HepG2 (cell line): ENCODE results near the gene HOXD4. TPM values are rescaled to one million over a fixed set of nuclear protein-coding genes. Genes with fewer than 3 reads are reported as not detected.
A peak's percentile ranks its signal among the peaks of the same experiment; 100 is the strongest.

ENCODE experiments used
- CENPX ChIP-seq: sonication (generic); formaldehyde crosslinking; IDR thresholded peaks from 2 replicates; pipeline ENCODE4 v1.9.0; 2021; ENCODE audit warnings: mild to moderate bottlenecking, missing genetic modification reagents, moderate library complexity
- EED ChIP-seq: sonication (generic); formaldehyde crosslinking; IDR thresholded peaks from 2 replicates; pipeline ENCODE4 v1.5.0; 2020; ENCODE audit warnings: mild to moderate bottlenecking, missing genetic modification reagents
- FOXA1 ChIP-seq, 2 experiments: fragments of 450-650 bp in 1 of 2; sonication (generic) in 1 of 2; formaldehyde crosslinking in 1 of 2; IDR thresholded peaks; 2 replicates each; pipeline versions ENCODE4 v1.4.0 to v1.6.1; 2016 to 2020; ENCODE audit warnings: missing genetic modification reagents in 1 of 2
- HNRNPLL ChIP-seq: fragments of 200-400 bp; formaldehyde crosslinking; IDR thresholded peaks from 2 replicates; pipeline ENCODE4 v1.6.1; 2017; ENCODE audit warnings: mild to moderate bottlenecking, low read depth, low read length; ENCODE audit not compliant: poor library complexity, severe bottlenecking
- NFE2L2 ChIP-seq: fragments of 150-350 bp; IDR thresholded peaks from 2 replicates; pipeline ENCODE4 v1.6.1; 2014; ENCODE audit warnings: low read length
- PAX8 ChIP-seq: sonication (generic); formaldehyde crosslinking; IDR thresholded peaks from 2 replicates; pipeline ENCODE4 v1.8.0; 2022; ENCODE audit warnings: mild to moderate bottlenecking, missing genetic modification reagents, borderline replicate concordance
- REL ChIP-seq: sonication (generic); formaldehyde crosslinking; conservative IDR thresholded peaks from 2 replicates; pipeline ENCODE4 v1.8.0; 2022; ENCODE audit warnings: mild to moderate bottlenecking, missing genetic modification reagents, moderate library complexity
- RELA ChIP-seq: sonication (generic); formaldehyde crosslinking; IDR thresholded peaks from 2 replicates; pipeline ENCODE4 v1.4.0; 2020; ENCODE audit warnings: missing genetic modification reagents
- SYNCRIP ChIP-seq: fragments of 200-400 bp; formaldehyde crosslinking; IDR thresholded peaks from 2 replicates; pipeline ENCODE4 v1.6.1; 2018; ENCODE audit warnings: mild to moderate bottlenecking, low read depth, low read length; ENCODE audit not compliant: insufficient read depth
- ZBTB38 ChIP-seq: sonication (generic); formaldehyde crosslinking; IDR thresholded peaks from 2 replicates; pipeline ENCODE4 v1.5.1; 2020; ENCODE audit warnings: mild to moderate bottlenecking, missing genetic modification reagents
- ZFX ChIP-seq: sonication (generic); formaldehyde crosslinking; IDR thresholded peaks from 2 replicates; pipeline ENCODE4 v1.4.0; 2020; ENCODE audit warnings: mild to moderate bottlenecking, low read depth, missing genetic modification reagents, moderate library complexity
- ZNF136 ChIP-seq: sonication (generic); formaldehyde crosslinking; IDR thresholded peaks from 2 replicates; pipeline ENCODE4 v1.8.1; 2022; ENCODE audit warnings: low read depth, mild to moderate bottlenecking, moderate library complexity, missing genetic modification reagents
- ZNF33B ChIP-seq: sonication (generic); formaldehyde crosslinking; IDR thresholded peaks from 2 replicates; pipeline ENCODE4 v1.5.1; 2020; ENCODE audit warnings: mild to moderate bottlenecking, missing genetic modification reagents
- ZNF343 ChIP-seq: sonication (generic); formaldehyde crosslinking; IDR thresholded peaks from 2 replicates; pipeline ENCODE4 v1.4.0; 2020; ENCODE audit warnings: mild to moderate bottlenecking, missing genetic modification reagents
- ZNF451 ChIP-seq: sonication (generic); formaldehyde crosslinking; IDR thresholded peaks from 2 replicates; pipeline ENCODE4 v1.5.0; 2020; ENCODE audit warnings: mild to moderate bottlenecking, missing genetic modification reagents
- ZNF619 ChIP-seq: sonication (generic); formaldehyde crosslinking; IDR thresholded peaks from 2 replicates; pipeline ENCODE4 v1.4.0; 2020; ENCODE audit warnings: mild to moderate bottlenecking, missing genetic modification reagents
- ZSCAN12 ChIP-seq: sonication (generic); formaldehyde crosslinking; IDR thresholded peaks from 2 replicates; pipeline ENCODE4 v1.9.0; 2021; ENCODE audit warnings: mild to moderate bottlenecking, missing genetic modification reagents
- polyA plus RNA-seq, 8 experiments: library from polyadenylated mRNA; depleted of rRNA in 3 of 8; stranded (reverse) in 7 of 8; unstranded in 1 of 8; fragments of >200 nt; fragmentation: Illumina TruSeq in 4 of 8; extraction: Trizol in 4 of 8; gene quantifications; 2 replicates each; pipeline versions ENCODE4 v1.2.1 to v1.2.3, GENCODE V29; 2011 to 2016; ENCODE audit warnings: low read depth in 4 of 8, missing spikeins in 1 of 8, mixed read lengths in 1 of 8; ENCODE audit not compliant: insufficient read depth in 1 of 8
- total RNA-seq, 5 experiments: library from RNA; depleted of rRNA; stranded (reverse); fragments of >200 nt; fragmentation: Illumina TruSeq; extraction: Trizol; gene quantifications; 2 replicates each; pipeline ENCODE4 v1.2.3, GENCODE V29; 2016; ENCODE audit warnings: low read depth in 1 of 5
- TF ChIP-seq, protein P1 (sequence below): sonication (generic); formaldehyde crosslinking; IDR thresholded peaks from 2 replicates; pipeline ENCODE4; 2020; ENCODE audit warnings: missing genetic modification reagents, mild to moderate bottlenecking, borderline replicate concordance
- TF ChIP-seq, protein P2 (sequence below): sonication (generic); formaldehyde crosslinking; IDR thresholded peaks from 2 replicates; pipeline ENCODE4 v1.4.0; 2020; ENCODE audit warnings: missing genetic modification reagents
- TF ChIP-seq, protein P3 (sequence below): sonication (generic); formaldehyde crosslinking; IDR thresholded peaks from 2 replicates; pipeline ENCODE4 v1.4.0; 2020; ENCODE audit warnings: mild to moderate bottlenecking, missing genetic modification reagents

HOXD4 gene
- total and polyA plus RNA-seq, 2 of the 13 experiments (the other 11 are each of a cell fraction or from before 2014, with no cell fraction given), result not detected

DNA sequence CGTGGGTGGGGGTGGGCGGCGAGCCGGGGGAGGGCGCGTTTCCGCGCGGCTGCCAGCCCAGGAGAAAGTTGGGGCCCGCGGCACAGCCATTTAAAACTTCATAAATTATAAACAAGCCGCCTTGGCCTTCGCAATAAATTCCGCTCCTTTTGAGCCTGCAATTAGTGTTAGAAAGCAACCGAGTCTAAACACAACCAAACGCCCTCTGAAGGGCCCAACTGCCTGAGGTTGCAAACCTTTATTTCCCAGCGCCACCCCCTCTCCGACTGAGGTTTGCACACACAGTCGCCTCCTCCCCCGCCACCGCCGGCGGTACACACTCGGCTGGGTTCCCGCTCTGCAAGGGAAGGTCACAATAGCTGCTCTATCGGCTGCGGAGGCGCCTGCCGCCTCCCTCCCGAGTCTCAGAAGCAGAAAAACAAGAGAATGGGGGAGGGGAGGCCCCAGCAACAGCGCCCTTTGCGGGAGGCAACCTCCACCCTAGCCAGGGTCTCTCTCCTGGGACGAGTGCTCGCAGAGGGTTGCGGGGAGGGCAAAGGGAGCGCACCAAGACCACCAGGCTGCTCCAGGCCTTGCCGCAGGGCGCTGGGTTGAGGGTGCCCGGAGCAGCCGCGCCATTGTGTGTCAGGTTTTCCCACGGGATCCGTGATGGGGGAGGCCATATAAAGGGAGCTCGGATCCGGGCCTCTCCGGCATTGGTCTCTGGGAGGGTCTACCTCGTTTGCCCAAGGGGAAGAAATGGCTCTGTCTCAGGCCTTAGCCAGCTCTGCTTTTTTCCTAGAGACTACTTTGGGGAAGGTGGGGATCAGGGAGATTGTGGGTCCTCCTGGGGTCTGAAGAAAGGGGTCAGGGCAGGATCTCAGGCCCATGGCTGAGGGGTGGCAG, 23.7 kb downstream of the HOXD4 start (continued):
- TF ChIP-seq ZNF136 (CRISPR knock-in tag) (0 out of 2 replicates have a peak, but pooled peaks have one; percentile 28), ZNF451 (CRISPR knock-in tag) (no peak), CENPX (CRISPR knock-in tag) (no peak), REL (CRISPR knock-in tag) (no peak), RELA (CRISPR knock-in tag) (peak; percentile 29; the same call in 1 of the 2 replicates), EED (CRISPR knock-in tag) (peak; percentile 3; the same call in 1 of the 2 replicates), ZFX (CRISPR knock-in tag) (0 out of 2 replicates have a peak, but pooled peaks have one; percentile 28), ZNF33B (CRISPR knock-in tag) (0 out of 2 replicates have a peak, but pooled peaks have one; percentile 49), ZNF619 (CRISPR knock-in tag) (0 out of 2 replicates have a peak, but pooled peaks have one; percentile 57), FOXA1 (IDR thresholded peaks at IDR 0.05) (no peak), FOXA1 (CRISPR knock-in tag; IDR thresholded peaks at IDR 0.05) (0 out of 2 replicates have a peak, but pooled peaks have one; percentile 24), ZBTB38 (CRISPR knock-in tag) (peak; percentile 62; the same call in 1 of the 2 replicates), ZNF343 (CRISPR knock-in tag) (no peak), NFE2L2 (no peak), ZSCAN12 (CRISPR knock-in tag) (no peak), HNRNPLL (peak; percentile 55), PAX8 (CRISPR knock-in tag) (no peak), SYNCRIP (no peak)
- TF ChIP-seq, protein P1, sequence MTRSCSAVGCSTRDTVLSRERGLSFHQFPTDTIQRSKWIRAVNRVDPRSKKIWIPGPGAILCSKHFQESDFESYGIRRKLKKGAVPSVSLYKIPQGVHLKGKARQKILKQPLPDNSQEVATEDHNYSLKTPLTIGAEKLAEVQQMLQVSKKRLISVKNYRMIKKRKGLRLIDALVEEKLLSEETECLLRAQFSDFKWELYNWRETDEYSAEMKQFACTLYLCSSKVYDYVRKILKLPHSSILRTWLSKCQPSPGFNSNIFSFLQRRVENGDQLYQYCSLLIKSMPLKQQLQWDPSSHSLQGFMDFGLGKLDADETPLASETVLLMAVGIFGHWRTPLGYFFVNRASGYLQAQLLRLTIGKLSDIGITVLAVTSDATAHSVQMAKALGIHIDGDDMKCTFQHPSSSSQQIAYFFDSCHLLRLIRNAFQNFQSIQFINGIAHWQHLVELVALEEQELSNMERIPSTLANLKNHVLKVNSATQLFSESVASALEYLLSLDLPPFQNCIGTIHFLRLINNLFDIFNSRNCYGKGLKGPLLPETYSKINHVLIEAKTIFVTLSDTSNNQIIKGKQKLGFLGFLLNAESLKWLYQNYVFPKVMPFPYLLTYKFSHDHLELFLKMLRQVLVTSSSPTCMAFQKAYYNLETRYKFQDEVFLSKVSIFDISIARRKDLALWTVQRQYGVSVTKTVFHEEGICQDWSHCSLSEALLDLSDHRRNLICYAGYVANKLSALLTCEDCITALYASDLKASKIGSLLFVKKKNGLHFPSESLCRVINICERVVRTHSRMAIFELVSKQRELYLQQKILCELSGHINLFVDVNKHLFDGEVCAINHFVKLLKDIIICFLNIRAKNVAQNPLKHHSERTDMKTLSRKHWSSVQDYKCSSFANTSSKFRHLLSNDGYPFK, result peak; percentile 45; the same call in 1 of the 2 replicates
- TF ChIP-seq, protein P2, sequence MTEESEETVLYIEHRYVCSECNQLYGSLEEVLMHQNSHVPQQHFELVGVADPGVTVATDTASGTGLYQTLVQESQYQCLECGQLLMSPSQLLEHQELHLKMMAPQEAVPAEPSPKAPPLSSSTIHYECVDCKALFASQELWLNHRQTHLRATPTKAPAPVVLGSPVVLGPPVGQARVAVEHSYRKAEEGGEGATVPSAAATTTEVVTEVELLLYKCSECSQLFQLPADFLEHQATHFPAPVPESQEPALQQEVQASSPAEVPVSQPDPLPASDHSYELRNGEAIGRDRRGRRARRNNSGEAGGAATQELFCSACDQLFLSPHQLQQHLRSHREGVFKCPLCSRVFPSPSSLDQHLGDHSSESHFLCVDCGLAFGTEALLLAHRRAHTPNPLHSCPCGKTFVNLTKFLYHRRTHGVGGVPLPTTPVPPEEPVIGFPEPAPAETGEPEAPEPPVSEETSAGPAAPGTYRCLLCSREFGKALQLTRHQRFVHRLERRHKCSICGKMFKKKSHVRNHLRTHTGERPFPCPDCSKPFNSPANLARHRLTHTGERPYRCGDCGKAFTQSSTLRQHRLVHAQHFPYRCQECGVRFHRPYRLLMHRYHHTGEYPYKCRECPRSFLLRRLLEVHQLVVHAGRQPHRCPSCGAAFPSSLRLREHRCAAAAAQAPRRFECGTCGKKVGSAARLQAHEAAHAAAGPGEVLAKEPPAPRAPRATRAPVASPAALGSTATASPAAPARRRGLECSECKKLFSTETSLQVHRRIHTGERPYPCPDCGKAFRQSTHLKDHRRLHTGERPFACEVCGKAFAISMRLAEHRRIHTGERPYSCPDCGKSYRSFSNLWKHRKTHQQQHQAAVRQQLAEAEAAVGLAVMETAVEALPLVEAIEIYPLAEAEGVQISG (CRISPR knock-in tag), result no peak
- TF ChIP-seq, protein P3, sequence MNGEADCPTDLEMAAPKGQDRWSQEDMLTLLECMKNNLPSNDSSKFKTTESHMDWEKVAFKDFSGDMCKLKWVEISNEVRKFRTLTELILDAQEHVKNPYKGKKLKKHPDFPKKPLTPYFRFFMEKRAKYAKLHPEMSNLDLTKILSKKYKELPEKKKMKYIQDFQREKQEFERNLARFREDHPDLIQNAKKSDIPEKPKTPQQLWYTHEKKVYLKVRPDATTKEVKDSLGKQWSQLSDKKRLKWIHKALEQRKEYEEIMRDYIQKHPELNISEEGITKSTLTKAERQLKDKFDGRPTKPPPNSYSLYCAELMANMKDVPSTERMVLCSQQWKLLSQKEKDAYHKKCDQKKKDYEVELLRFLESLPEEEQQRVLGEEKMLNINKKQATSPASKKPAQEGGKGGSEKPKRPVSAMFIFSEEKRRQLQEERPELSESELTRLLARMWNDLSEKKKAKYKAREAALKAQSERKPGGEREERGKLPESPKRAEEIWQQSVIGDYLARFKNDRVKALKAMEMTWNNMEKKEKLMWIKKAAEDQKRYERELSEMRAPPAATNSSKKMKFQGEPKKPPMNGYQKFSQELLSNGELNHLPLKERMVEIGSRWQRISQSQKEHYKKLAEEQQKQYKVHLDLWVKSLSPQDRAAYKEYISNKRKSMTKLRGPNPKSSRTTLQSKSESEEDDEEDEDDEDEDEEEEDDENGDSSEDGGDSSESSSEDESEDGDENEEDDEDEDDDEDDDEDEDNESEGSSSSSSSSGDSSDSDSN (CRISPR knock-in tag), result peak; percentile 61; the same call in 1 of the 2 replicates
